ENCODE measurements around the gene LOX.
A peak's percentile ranks its signal among the peaks of the same experiment; 100 is the strongest.

GRCh38 chr5:122101636-122102285 lies 23.7 kb upstream of the LOX start:
- TF ChIP-seq CTCF (conservative IDR thresholded peaks at IDR 0.05), result peak; percentile 80
- no peak for TF ChIP-seq ZFX (IDR thresholded peaks at IDR 0.05)
